Choroid plexus epithelial cell (primary cell): ENCODE measurements around the gene ARL15.
A peak's percentile ranks its signal among the peaks of the same experiment; 100 is the strongest.

ENCODE experiments used
- DNase-seq: peaks from one replicate; pipeline ENCODE4 v3.0.0-alpha.2; 2010; ENCODE audit warnings: low read depth
- H3K4me3 ChIP-seq: 2 replicates; pipeline ENCODE4 v1.5.1; 2011; ENCODE audit warnings: low read depth, mild to moderate bottlenecking, control low read depth, low read length, moderate library complexity
- CTCF ChIP-seq: conservative IDR thresholded peaks from 2 replicates; pipeline ENCODE4 v1.5.1; 2011; ENCODE audit warnings: low read depth, mild to moderate bottlenecking, control low read depth, inconsistent platforms, low read length, moderate library complexity

The ARL15 gene

GRCh38 chr5:54278036-54278830, 32.1 kb downstream of the ARL15 start:
- H3K4me3 ChIP-seq: no peak overlapping the region
- DNase-seq: no peak
- TF ChIP-seq CTCF: no peak

DNA sequence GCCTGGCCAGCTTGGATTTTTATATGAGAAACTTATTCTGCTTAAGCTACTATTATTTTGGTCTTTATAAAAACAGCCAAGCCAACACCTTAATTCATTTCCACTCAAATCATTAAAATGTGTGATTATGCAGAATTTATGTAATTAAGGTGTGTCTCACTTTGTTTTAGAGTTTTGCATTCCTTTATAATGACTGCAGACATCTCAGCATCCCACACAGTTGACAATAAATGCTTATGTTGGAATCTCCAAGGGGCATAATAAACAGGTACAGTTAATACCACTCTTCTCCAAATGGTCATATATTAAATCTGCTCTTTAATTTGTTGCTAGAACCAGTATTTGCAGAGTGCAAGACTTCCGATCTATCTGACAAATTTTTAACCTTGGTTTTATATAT, 34.3 kb downstream of the ARL15 start:
- DNase-seq: no peak
- no peak for TF ChIP-seq CTCF

GRCh38 chr5:54275361-54275760, 35.0 kb downstream of the ARL15 start:
- no peak overlapping the region for H3K4me3 ChIP-seq
- DNase-seq: peak; percentile 79
- no peak for TF ChIP-seq CTCF

More for the DNA sequence above, 34.3 kb downstream of the ARL15 start:
- no peak overlapping the region for H3K4me3 ChIP-seq

DNA sequence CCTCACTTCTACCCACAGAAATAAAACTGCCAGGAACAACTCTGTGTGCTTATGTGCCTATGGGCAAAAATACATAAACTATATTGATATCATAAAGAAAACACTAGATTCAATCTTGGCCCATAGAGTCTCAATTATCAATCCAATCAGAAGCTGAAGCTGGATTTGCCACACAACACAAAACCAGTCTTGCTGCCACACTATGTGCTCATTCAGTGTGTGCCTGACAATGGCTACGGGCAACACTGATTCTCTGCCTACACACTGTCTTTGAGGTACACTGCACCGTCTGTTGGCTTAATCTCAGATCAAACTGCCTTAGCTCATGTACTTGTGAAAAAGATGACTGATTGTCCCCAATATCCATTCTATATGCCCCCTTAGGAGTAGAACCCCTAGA, 35.4 kb downstream of the ARL15 start:
- no peak overlapping the region for H3K4me3 ChIP-seq
- TF ChIP-seq CTCF: no peak
- DNase-seq: no peak

- TF ChIP-seq CTCF: no peak
- DNase-seq: no peak
- no peak overlapping the region for H3K4me3 ChIP-seq
Measured at GRCh38 chr5:54273715-54274114, 36.7 kb downstream of the ARL15 start.

GRCh38 chr5:54272746-54273145, 37.6 kb downstream of the ARL15 start:
- H3K4me3 ChIP-seq: no peak overlapping the region
- no peak for DNase-seq
- TF ChIP-seq CTCF: no peak

GRCh38 chr5:54270326-54270725, 40.0 kb downstream of the ARL15 start:
- TF ChIP-seq CTCF: no peak
- H3K4me3 ChIP-seq: no peak overlapping the region
- no peak for DNase-seq
